Heart left ventricle (tissue), 13 donors: ENCODE measurements around the gene SUPT3H.

Experiments used
- POLR2A ChIP-seq, 2 donors: fragments of 450-650 bp; IDR thresholded peaks; one replicate each; pipeline ENCODE4 v1.6.1; 2017; ENCODE audit warnings: antibody characterized with exemption in 2 of 2, mild to moderate bottlenecking in 2 of 2, moderate library complexity in 2 of 2
- TF ChIP-seq, protein P1 (sequence below), 12 donors: fragments of 200-600 bp; sonication (generic) in 4 of 12; IDR thresholded peaks; one replicate each; pipeline versions ENCODE4 v1.5.0 to v1.8.0; 2018 to 2022; ENCODE audit warnings: antibody characterized with exemption in 12 of 12, mild to moderate bottlenecking in 5 of 12
- donor health status: ischemic (EF 13 %, LVEDD 7.1; RV severe dilation, severe dysfunction).
- donor health status: DM: no; HTN: yes; CAD: no.
- donor health status: DM: no; HTN: no; CAD: no.
- donor health status: ischemic (EF 25% LVEDD 6.9; RV normal size, moderate dysfunction).
- donor health status: ischemic (EF 25% LVEDD 5.7; RV mildly dilated, moderate dysfunction).
- donor health status: ischemic (EF 35%, LVEDD 5.7; RV mildly dilated, moderate dysfunction).
- donor health status: nonischemic (EF 11% LVEDD 7.7; RV severe dilation, severe dysfunction).
- donor health status: DM: yes; HTN: yes; CAD: no.
- donor health status: PGD.
- donor health status: ischemic (EF 29% LVEDD 5.4; RV normal size, mild dysfunction).
- donor health status: nonischemic (EF 23%, LVEDD 6.1; RV moderate dilation, normal function).

DNA sequence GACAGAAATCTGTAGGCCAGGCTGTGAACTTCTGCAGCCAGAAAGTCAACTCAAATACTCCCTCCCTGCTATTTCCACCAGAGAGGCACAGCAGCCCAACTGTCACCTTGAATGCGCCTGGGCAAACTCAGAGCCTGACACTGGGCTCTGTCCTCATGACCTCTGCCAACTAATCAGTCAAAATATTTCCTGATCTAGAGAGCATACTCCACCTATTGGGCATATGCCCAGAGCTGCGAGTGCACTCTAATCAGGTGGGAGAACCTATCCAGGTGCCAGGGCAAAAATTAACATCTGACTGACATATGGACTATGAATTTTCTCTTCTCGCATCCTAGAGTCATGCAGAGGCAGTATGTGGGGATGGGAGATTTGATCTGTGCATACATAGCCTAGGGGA lies 455.9 kb downstream of the SUPT3H start:
- TF ChIP-seq POLR2A (IDR thresholded peaks at IDR 0.05): no peak
- TF ChIP-seq, protein P1, sequence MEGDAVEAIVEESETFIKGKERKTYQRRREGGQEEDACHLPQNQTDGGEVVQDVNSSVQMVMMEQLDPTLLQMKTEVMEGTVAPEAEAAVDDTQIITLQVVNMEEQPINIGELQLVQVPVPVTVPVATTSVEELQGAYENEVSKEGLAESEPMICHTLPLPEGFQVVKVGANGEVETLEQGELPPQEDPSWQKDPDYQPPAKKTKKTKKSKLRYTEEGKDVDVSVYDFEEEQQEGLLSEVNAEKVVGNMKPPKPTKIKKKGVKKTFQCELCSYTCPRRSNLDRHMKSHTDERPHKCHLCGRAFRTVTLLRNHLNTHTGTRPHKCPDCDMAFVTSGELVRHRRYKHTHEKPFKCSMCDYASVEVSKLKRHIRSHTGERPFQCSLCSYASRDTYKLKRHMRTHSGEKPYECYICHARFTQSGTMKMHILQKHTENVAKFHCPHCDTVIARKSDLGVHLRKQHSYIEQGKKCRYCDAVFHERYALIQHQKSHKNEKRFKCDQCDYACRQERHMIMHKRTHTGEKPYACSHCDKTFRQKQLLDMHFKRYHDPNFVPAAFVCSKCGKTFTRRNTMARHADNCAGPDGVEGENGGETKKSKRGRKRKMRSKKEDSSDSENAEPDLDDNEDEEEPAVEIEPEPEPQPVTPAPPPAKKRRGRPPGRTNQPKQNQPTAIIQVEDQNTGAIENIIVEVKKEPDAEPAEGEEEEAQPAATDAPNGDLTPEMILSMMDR (IDR thresholded peaks at IDR 0.05): peak in 2 of 12 donors; percentile 16 to 21
